ENCODE measurements around the gene STK32B.

DNA sequence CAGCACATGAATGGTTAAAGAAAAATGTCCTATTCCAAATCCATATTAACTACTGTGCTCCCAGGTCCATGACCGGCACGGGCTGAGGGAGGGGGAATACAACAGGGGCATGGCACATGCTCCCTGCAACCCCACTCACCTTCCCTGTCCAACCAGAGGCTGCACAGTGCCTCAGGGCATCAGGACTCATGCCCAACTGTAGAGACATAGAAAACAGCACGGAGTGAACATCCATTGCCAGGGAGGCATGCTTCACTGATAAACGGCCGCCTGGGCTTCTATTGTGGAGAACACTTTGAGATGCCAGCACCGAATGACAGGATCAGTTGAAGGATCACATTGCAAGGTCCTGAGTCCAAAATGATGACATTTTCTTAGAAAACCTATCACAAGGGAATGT lies 140.6 kb downstream of the STK32B start:
- no peak for TF ChIP-seq SUZ12 (IDR thresholded peaks at IDR 0.05)
- TF ChIP-seq SP1 (IDR thresholded peaks at IDR 0.05) = no peak
- no peak for TF ChIP-seq TARDBP (IDR thresholded peaks at IDR 0.05)
